ENCODE data around the gene PKHD1. TPM values are rescaled to one million over a fixed set of nuclear protein-coding genes. Genes with fewer than 3 reads are reported as not detected.

PKHD1 gene
- total and polyA plus RNA-seq, 12 donors = 0.03 to 0.22 (median 0.09) TPM; not detected in 3

DNA sequence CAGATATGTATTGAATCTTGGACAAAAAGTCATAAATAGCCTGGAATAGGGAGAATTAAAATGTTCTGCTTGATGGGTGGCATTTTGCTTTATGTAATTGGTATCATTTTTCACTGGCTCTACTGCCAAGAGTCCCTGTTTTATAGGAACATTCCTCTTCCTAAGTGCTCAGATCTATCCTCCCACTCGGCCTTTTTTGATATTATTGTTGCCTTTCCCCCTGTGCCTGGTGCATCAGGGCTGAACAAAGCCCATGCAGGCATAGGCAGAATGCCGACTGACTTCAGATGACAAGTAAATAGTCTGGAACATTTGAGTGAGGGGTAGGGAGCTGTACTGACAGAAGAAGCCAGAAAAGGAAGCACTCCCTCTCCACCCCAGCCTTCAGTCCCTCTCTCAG, 127.0 kb downstream of the PKHD1 start:
- no peak overlapping the region for H3K4me3 ChIP-seq
- no peak for DNase-seq
- TF ChIP-seq, protein P1, sequence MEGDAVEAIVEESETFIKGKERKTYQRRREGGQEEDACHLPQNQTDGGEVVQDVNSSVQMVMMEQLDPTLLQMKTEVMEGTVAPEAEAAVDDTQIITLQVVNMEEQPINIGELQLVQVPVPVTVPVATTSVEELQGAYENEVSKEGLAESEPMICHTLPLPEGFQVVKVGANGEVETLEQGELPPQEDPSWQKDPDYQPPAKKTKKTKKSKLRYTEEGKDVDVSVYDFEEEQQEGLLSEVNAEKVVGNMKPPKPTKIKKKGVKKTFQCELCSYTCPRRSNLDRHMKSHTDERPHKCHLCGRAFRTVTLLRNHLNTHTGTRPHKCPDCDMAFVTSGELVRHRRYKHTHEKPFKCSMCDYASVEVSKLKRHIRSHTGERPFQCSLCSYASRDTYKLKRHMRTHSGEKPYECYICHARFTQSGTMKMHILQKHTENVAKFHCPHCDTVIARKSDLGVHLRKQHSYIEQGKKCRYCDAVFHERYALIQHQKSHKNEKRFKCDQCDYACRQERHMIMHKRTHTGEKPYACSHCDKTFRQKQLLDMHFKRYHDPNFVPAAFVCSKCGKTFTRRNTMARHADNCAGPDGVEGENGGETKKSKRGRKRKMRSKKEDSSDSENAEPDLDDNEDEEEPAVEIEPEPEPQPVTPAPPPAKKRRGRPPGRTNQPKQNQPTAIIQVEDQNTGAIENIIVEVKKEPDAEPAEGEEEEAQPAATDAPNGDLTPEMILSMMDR (IDR thresholded peaks at IDR 0.05) = no peak
- TF ChIP-seq POLR2A (IDR thresholded peaks at IDR 0.05) = no peak
- no peaks in the 10 kb centered on the region for H3K9me3 ChIP-seq (replicated peaks in 1 of 3)
- 8 to 30% (median 24%) methylated on average over 2 of the region's 2 CpGs for WGBS, 4 donors
- H3K27me3 ChIP-seq = no peaks in the 10 kb centered on the region
- H3K27ac ChIP-seq = no peak overlapping the region
- intact Hi-C loops (cut with DNase I) = loop anchor here in 1 of 2 donors (5.0 kb wide), 1 partner anchor 1143 kb away; the partner anchor contains the start of gene TFAP2B
- no peaks in the 10 kb centered on the region for H3K4me1 ChIP-seq (replicated peaks in 1 of 2)
- no peaks in the 10 kb centered on the region for H3K36me3 ChIP-seq (replicated peaks in 1 of 2)

DNA sequence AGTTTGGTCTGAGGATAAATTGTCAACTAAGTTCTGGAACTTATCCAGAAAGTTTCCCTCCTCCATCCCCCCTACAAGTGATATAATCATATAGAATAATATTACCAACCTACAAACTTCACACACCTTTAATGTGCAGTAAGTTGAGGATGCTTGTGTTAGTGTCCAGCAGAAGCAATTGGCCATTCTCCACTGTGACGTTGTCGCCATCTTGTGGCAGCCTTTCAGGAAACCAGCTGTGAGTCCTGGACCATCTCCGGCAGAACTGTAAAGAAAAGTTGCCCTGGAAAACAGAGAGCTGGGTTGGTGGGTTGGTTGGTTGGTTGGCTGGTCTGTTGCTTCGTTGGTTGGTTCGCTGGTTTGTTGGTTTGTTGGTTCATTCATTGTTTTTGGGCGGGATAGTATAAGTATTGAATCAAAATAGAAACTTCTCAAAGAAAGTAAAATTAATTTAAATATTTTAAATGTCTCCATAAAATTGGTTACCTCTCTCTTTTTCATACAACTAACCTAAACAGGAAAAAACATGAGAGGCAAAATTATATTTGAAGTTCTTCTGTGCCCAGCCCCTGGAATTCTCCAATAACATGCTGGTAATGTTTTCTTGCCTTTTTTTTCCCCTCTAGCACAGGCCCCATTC, 127.5 kb downstream of the PKHD1 start:
- Histone ChIP-seq H3K36me3 (replicated peaks in 1 of 2) (no peaks in the 10 kb centered on the region), H3K27ac (no peak overlapping the region), H3K27me3 (no peaks in the 10 kb centered on the region), H3K4me3 (no peak overlapping the region), H3K9me3 (replicated peaks in 1 of 3) (no peaks in the 10 kb centered on the region), H3K4me1 (replicated peaks in 1 of 2) (no peaks in the 10 kb centered on the region)
- WGBS, 4 donors = 6 to 9% (median 8%) methylated on average over 6 of the region's 6 CpGs
- TF ChIP-seq POLR2A (IDR thresholded peaks at IDR 0.05) = no peak
- TF ChIP-seq, protein P1 (IDR thresholded peaks at IDR 0.05) = peak; percentile 32 to 67 (median 56)
- DNase-seq = peak; percentile 40 to 91 (median 71)
- intact Hi-C loops (cut with DNase I) = loop anchor here in 1 of 2 donors (5.0 kb wide), 1 partner anchor 1143 kb away; the partner anchor contains the start of gene TFAP2B

DNA sequence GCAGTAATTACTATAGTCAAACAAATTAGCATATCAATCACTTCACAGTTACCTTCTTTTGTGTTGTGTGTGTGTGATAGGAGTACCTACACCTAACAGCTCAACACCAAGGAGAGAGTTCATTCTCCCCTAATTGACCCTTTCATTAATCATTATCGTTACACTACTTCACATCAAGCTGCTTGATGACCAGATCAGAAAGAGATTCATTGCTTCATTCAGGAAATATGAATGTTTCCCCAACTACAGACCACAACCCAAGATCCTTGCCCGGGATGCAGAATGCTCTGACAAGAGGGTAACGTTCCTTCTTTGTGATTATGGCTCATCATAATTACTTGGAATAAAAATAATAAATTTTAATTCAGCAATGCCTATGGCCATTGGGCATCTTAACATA, 132.7 kb downstream of the PKHD1 start:
- no peak for DNase-seq
- H3K4me1 ChIP-seq (replicated peaks in 1 of 2) = no peaks in the 10 kb centered on the region
- no peak overlapping the region for H3K27ac ChIP-seq
- no peak overlapping the region for H3K4me3 ChIP-seq
- H3K36me3 ChIP-seq (replicated peaks in 1 of 2) = no peaks in the 10 kb centered on the region
- H3K9me3 ChIP-seq (replicated peaks in 1 of 3) = no peaks in the 10 kb centered on the region
- no peak for TF ChIP-seq POLR2A (IDR thresholded peaks at IDR 0.05)
- TF ChIP-seq, protein P1 (IDR thresholded peaks at IDR 0.05) = no peak
- H3K27me3 ChIP-seq = no peaks in the 10 kb centered on the region
- intact Hi-C loops (cut with DNase I) = no loop called here
- 58 to 67% (median 59%) methylated on average over 3 of the region's 3 CpGs for WGBS, 4 donors

DNA sequence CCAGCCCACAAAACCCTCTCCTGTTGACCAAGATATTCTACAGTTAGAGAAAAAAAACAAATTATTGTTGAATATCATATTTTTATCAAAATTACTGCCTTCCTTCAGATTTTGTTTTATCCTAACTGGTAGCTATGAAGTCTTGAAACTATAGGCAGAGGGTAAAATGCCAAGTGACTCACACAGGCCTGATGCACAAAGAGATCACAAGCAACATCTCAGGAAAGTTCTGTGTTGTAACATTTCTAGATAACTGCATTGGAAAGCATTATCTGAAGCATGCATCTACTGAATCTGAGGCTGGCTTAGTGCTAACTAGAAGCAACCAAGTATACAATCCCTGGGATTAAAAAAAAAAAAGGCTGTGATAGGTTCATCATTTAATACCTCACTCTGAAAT, 134.2 kb downstream of the PKHD1 start:
- no peak for DNase-seq
- intact Hi-C loops (cut with DNase I) = no loop called here
- TF ChIP-seq POLR2A (IDR thresholded peaks at IDR 0.05) = no peak
- TF ChIP-seq, protein P1 (IDR thresholded peaks at IDR 0.05) = no peak

More for the DNA sequence above, 134.2 kb downstream of the PKHD1 start:
- H3K9me3 ChIP-seq (replicated peaks in 1 of 3) = no peaks in the 10 kb centered on the region
- H3K4me3 ChIP-seq = no peak overlapping the region
- H3K27ac ChIP-seq = no peak overlapping the region
- H3K27me3 ChIP-seq = no peaks in the 10 kb centered on the region
- H3K36me3 ChIP-seq (replicated peaks in 1 of 2) = no peaks in the 10 kb centered on the region
- no peaks in the 10 kb centered on the region for H3K4me1 ChIP-seq (replicated peaks in 1 of 2)

All from adrenal gland (tissue), 12 donors.